HG02885 (cell line): Measurements from ENCODE around the gene OR1J4.

Experiments
- ATAC-seq: cut with Tn5 transposase; IDR thresholded peaks from one replicate; pipeline ENCODE4 v1.9.1; 2021; ENCODE audit warnings: mild to moderate bottlenecking; ENCODE audit not compliant: unreplicated experiment, poor library complexity

The OR1J4 gene

DNA sequence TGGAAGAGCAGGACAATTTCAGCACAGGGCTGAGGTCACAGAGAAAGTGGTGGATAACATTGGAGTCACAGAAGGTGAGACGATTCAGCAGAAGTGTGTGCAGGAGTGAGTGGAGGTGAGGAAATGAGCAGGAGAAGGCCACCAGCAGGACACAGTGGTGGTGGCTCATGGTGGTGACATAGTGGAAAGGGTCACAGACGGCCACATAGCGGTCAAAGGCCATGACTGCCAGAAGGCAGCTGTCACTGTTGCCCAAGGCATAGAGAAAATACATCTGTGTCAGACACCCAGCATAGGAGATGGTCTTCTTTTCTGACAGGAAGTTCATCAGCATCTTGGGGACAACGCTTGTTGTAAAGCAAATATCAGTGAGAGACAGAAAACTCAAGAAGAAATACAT lies 49.0 kb downstream of the OR1J4 start:
- ATAC-seq: no peak
